HepG2 (cell line): ENCODE measurements around the gene CHEK2. TPM values are rescaled to one million over a fixed set of nuclear protein-coding genes. Genes with fewer than 3 reads are reported as not detected.

Experiments used
- FLYWCH1 ChIP-seq: sonication (generic); formaldehyde crosslinking; IDR thresholded peaks from 2 replicates; pipeline ENCODE4 v1.8.1; 2023; ENCODE audit warnings: mild to moderate bottlenecking, missing genetic modification reagents
- HBP1 ChIP-seq: IDR thresholded peaks from 2 replicates; pipeline ENCODE4 v1.6.1; 2016; ENCODE audit warnings: low read depth, control low read depth
- KDM1A ChIP-seq: IDR thresholded peaks from 2 replicates; pipeline ENCODE4 v1.6.1; 2016; ENCODE audit warnings: missing compliant biosample characterization
- MAX ChIP-seq: IDR thresholded peaks from 2 replicates; pipeline ENCODE4 v1.6.1; 2012; ENCODE audit warnings: inconsistent platforms
- MED13 ChIP-seq: sonication (generic); formaldehyde crosslinking; IDR thresholded peaks from 2 replicates; pipeline ENCODE4 v1.5.0; 2020; ENCODE audit warnings: missing genetic modification reagents
- NCOA2 ChIP-seq: sonication (generic); formaldehyde crosslinking; IDR thresholded peaks from 2 replicates; pipeline ENCODE4 v1.8.0; 2022; ENCODE audit warnings: inconsistent platforms
- POGZ ChIP-seq: sonication (generic); formaldehyde crosslinking; IDR thresholded peaks from 2 replicates; pipeline ENCODE4 v1.4.0; 2020; ENCODE audit warnings: mild to moderate bottlenecking, missing genetic modification reagents
- POLR2A ChIP-seq, 2 experiments: IDR thresholded peaks; 2 replicates each; pipeline ENCODE4 v1.6.1; 2011; ENCODE audit warnings: low read depth in 2 of 2, low read length in 2 of 2, mild to moderate bottlenecking in 1 of 2, moderate library complexity in 1 of 2; ENCODE audit not compliant: insufficient read depth in 1 of 2
- TBX2 ChIP-seq: sonication (generic); formaldehyde crosslinking; IDR thresholded peaks from 2 replicates; pipeline ENCODE4 v1.5.0; 2020; ENCODE audit warnings: missing genetic modification reagents, mild to moderate bottlenecking, borderline replicate concordance
- TFAP4 ChIP-seq: sonication (generic); IDR thresholded peaks from 2 replicates; pipeline ENCODE4 v1.6.1; 2016; ENCODE audit warnings: low read depth, borderline replicate concordance
- TGIF2 ChIP-seq: IDR thresholded peaks from 2 replicates; pipeline ENCODE4 v1.6.1; 2016; ENCODE audit warnings: control low read depth, missing compliant biosample characterization
- THAP8 ChIP-seq: sonication (generic); formaldehyde crosslinking; IDR thresholded peaks from 2 replicates; pipeline ENCODE4 v1.5.1; 2020; ENCODE audit warnings: missing genetic modification reagents, mild to moderate bottlenecking, borderline replicate concordance
- TSC22D2 ChIP-seq: sonication (generic); formaldehyde crosslinking; IDR thresholded peaks from 2 replicates; pipeline ENCODE4 v1.5.1; 2020; ENCODE audit warnings: missing genetic modification reagents, mild to moderate bottlenecking, borderline replicate concordance
- ZC3H4 ChIP-seq: sonication (generic); formaldehyde crosslinking; IDR thresholded peaks from 2 replicates; pipeline ENCODE4 v1.4.0; 2020; ENCODE audit warnings: missing genetic modification reagents, borderline replicate concordance
- ZFP91 ChIP-seq: sonication (generic); formaldehyde crosslinking; IDR thresholded peaks from 2 replicates; pipeline ENCODE4 v1.9.0; 2022; ENCODE audit warnings: missing genetic modification reagents, mild to moderate bottlenecking, borderline replicate concordance
- ZKSCAN8 ChIP-seq: IDR thresholded peaks from 2 replicates; pipeline ENCODE4 v1.6.1; 2016; ENCODE audit warnings: borderline replicate concordance, missing genetic modification reagents, missing compliant biosample characterization
- ZMYM2 ChIP-seq: sonication (generic); formaldehyde crosslinking; IDR thresholded peaks from 2 replicates; pipeline ENCODE4 v1.8.0; 2022; ENCODE audit warnings: mild to moderate bottlenecking, missing genetic modification reagents
- ZNF17 ChIP-seq: sonication (generic); formaldehyde crosslinking; IDR thresholded peaks from 2 replicates; pipeline ENCODE4 v1.5.0; 2020; ENCODE audit warnings: mild to moderate bottlenecking, missing genetic modification reagents
- ZNF224 ChIP-seq: sonication (generic); formaldehyde crosslinking; IDR thresholded peaks from 2 replicates; pipeline ENCODE4 v1.5.0; 2020; ENCODE audit warnings: mild to moderate bottlenecking, missing genetic modification reagents
- ZNF331 ChIP-seq: sonication (generic); formaldehyde crosslinking; IDR thresholded peaks from 2 replicates; pipeline ENCODE4 v1.4.0; 2020; ENCODE audit warnings: missing genetic modification reagents
- ZNF430 ChIP-seq: sonication (generic); formaldehyde crosslinking; IDR thresholded peaks from 2 replicates; pipeline ENCODE4 v1.9.0; 2021; ENCODE audit warnings: mild to moderate bottlenecking, missing genetic modification reagents
- ZNF589 ChIP-seq: sonication (generic); formaldehyde crosslinking; conservative IDR thresholded peaks from 2 replicates; pipeline ENCODE4 v1.8.0; 2022; ENCODE audit warnings: mild to moderate bottlenecking, moderate library complexity, missing genetic modification reagents
- ZNF616 ChIP-seq: sonication (generic); formaldehyde crosslinking; IDR thresholded peaks from 2 replicates; pipeline ENCODE4 v1.5.0; 2020; ENCODE audit warnings: low read depth, mild to moderate bottlenecking, missing genetic modification reagents
- ZNF788 ChIP-seq: sonication (generic); formaldehyde crosslinking; IDR thresholded peaks from 2 replicates; pipeline ENCODE4 v1.5.0; 2020; ENCODE audit warnings: mild to moderate bottlenecking, missing genetic modification reagents, borderline replicate concordance
- polyA plus RNA-seq, 8 experiments: library from polyadenylated mRNA; depleted of rRNA in 3 of 8; stranded (reverse) in 7 of 8; unstranded in 1 of 8; fragments of >200 nt; fragmentation: Illumina TruSeq in 4 of 8; extraction: Trizol in 4 of 8; gene quantifications; 2 replicates each; pipeline versions ENCODE4 v1.2.1 to v1.2.3, GENCODE V29; 2011 to 2016; ENCODE audit warnings: low read depth in 4 of 8, missing spikeins in 1 of 8, mixed read lengths in 1 of 8; ENCODE audit not compliant: insufficient read depth in 1 of 8
- total RNA-seq, 5 experiments: library from RNA; depleted of rRNA; stranded (reverse); fragments of >200 nt; fragmentation: Illumina TruSeq; extraction: Trizol; gene quantifications; 2 replicates each; pipeline ENCODE4 v1.2.3, GENCODE V29; 2016; ENCODE audit warnings: low read depth in 1 of 5

CHEK2 gene
- total and polyA plus RNA-seq, 2 of the 13 experiments (the other 11 are each of a cell fraction or from before 2014, with no cell fraction given): 27.0 to 40.5 TPM

GRCh38 chr22:28741200-28741784, 328 bp downstream of the CHEK2 start (continued):
- TF ChIP-seq THAP8 (no peak), ZMYM2 (CRISPR knock-in tag) (peak; percentile 76; the same call in 1 of the 2 replicates), KDM1A (no peak), TBX2 (CRISPR knock-in tag) (no peak), ZNF788 (0 out of 2 replicates have a peak, but pooled peaks have one; percentile 37), ZKSCAN8 (CRISPR knock-in tag) (0 out of 2 replicates have a peak, but pooled peaks have one; percentile 66), NCOA2 (CRISPR knock-in tag) (0 out of 2 replicates have a peak, but pooled peaks have one; percentile 25), ZNF616 (CRISPR knock-in tag) (no peak), ZNF589 (CRISPR knock-in tag) (no peak), ZC3H4 (no peak), MAX (no peak; the same call in 1 of the 2 replicates), ZNF430 (CRISPR knock-in tag) (0 out of 2 replicates have a peak, but pooled peaks have one; percentile 44), POGZ (CRISPR knock-in tag) (peak; percentile 59; the same call in 1 of the 2 replicates), FLYWCH1 (CRISPR knock-in tag) (no peak), ZFP91 (CRISPR knock-in tag) (no peak), TGIF2 (CRISPR knock-in tag) (0 out of 2 replicates have a peak, but pooled peaks have one; percentile 11), MED13 (CRISPR knock-in tag) (no peak), TSC22D2 (no peak), ZNF17 (CRISPR knock-in tag) (no peak), HBP1 (CRISPR knock-in tag) (no peak), TFAP4 (peak; percentile 80; the same call in 1 of the 2 replicates), POLR2A (IDR thresholded peaks at IDR 0.05; ENCODE audit: insufficient read depth in 1 of 2, low read depth in 2 of 2, low read length in 2 of 2) (peak; percentile 47 to 69; a peak in 2 of 4 replicates), ZNF224 (no peak), ZNF331 (CRISPR knock-in tag) (peak; percentile 53; the same call in 1 of the 2 replicates)
